WTC11 (cell line): ENCODE data around the gene DHRSX. TPM values are rescaled to one million over a fixed set of nuclear protein-coding genes. Genes with fewer than 3 reads are reported as not detected.

ENCODE experiments used
- ATAC-seq: fragments of 200-7000 bp; cut with Tn5 transposase; 2 replicates; pipeline ENCODE4 v1.10.0; 2021; ENCODE audit warnings: mild to moderate bottlenecking, moderate library complexity
- CTCF ChIA-PET: fragments of 300-600 bp; sonication (Branson Sonifier 250); formaldehyde crosslinking; loops from one replicate; lab custom pipeline; 2021; ENCODE audit warnings: antibody characterized with exemption; lab: Charles Lee
- POLR2A ChIA-PET: fragments of 350-600 bp; sonication (Branson Sonifier 250); formaldehyde crosslinking; loops from one replicate; lab custom pipeline; 2021; ENCODE audit warnings: antibody characterized with exemption; lab: Charles Lee
- DNase-seq: peaks from one replicate; pipeline ENCODE4 v3.0.0; 2021; ENCODE audit warnings: low spot score
- H3K27ac Mint-ChIP-seq: 2 replicates; pipeline ENCODE4 v1.8.0; 2021; ENCODE audit warnings: mixed read lengths
- H3K27me3 Mint-ChIP-seq: 2 replicates; pipeline ENCODE4 v1.8.0; 2021; ENCODE audit warnings: low read depth, mild to moderate bottlenecking, moderate library complexity, mixed read lengths
- H3K36me3 Mint-ChIP-seq: 2 replicates; pipeline ENCODE4 v1.8.0; 2021; ENCODE audit warnings: mixed read lengths
- H3K4me1 Mint-ChIP-seq: 2 replicates; pipeline ENCODE4 v1.8.0; 2022; ENCODE audit warnings: mixed read lengths
- H3K4me3 Mint-ChIP-seq: 2 replicates; pipeline ENCODE4 v1.8.0; 2021; ENCODE audit warnings: mild to moderate bottlenecking, moderate library complexity, mixed read lengths
- H3K9me3 Mint-ChIP-seq: 2 replicates; pipeline ENCODE4 v1.8.0; 2021; ENCODE audit warnings: mixed read lengths
- AR ChIP-seq: fragments of 250-450 bp; sonication (Bioruptor Pico); IDR thresholded peaks from 2 replicates; pipeline ENCODE4 v1.9.0; 2021; ENCODE audit warnings: mild to moderate bottlenecking
- CREM ChIP-seq: sonication (generic); formaldehyde crosslinking; IDR thresholded peaks from 2 replicates; pipeline ENCODE4 v1.8.1; 2022; ENCODE audit warnings: mild to moderate bottlenecking, missing genetic modification reagents, moderate library complexity
- FOXP1 ChIP-seq: sonication (generic); formaldehyde crosslinking; IDR thresholded peaks from 2 replicates; pipeline ENCODE4 v1.8.0; 2022; ENCODE audit warnings: missing genetic modification reagents, mild to moderate bottlenecking, moderate library complexity, borderline replicate concordance
- HMGA2 ChIP-seq: fragments of 250-450 bp; sonication (Bioruptor Pico); IDR thresholded peaks from 2 replicates; pipeline ENCODE4 v1.4.0; 2021; ENCODE audit warnings: mild to moderate bottlenecking, moderate library complexity
- JAZF1 ChIP-seq: fragments of 250-450 bp; sonication (Bioruptor Pico); IDR thresholded peaks from 2 replicates; pipeline ENCODE4 v1.9.0; 2021; ENCODE audit warnings: moderate library complexity, mild to moderate bottlenecking, inconsistent platforms
- NFE2L1 ChIP-seq: sonication (generic); formaldehyde crosslinking; IDR thresholded peaks from 2 replicates; pipeline ENCODE4 v1.8.1; 2023; ENCODE audit warnings: missing genetic modification reagents
- PRRX2 ChIP-seq: fragments of 250-450 bp; sonication (Bioruptor Pico); IDR thresholded peaks from 2 replicates; pipeline ENCODE4 v1.8.0; 2021; ENCODE audit warnings: mild to moderate bottlenecking
- RORB ChIP-seq: fragments of 250-450 bp; sonication (Bioruptor Pico); IDR thresholded peaks from 2 replicates; pipeline ENCODE4 v1.9.0; 2021; ENCODE audit warnings: mild to moderate bottlenecking
- SMAD3 ChIP-seq: sonication (generic); formaldehyde crosslinking; IDR thresholded peaks from 2 replicates; pipeline ENCODE4 v1.8.0; 2022; ENCODE audit warnings: missing genetic modification reagents, mild to moderate bottlenecking, borderline replicate concordance
- SOX15 ChIP-seq: fragments of 250-450 bp; sonication (Bioruptor Pico); IDR thresholded peaks from 2 replicates; pipeline ENCODE4 v1.9.0; 2021; ENCODE audit warnings: mild to moderate bottlenecking
- TCF7 ChIP-seq: sonication (generic); formaldehyde crosslinking; IDR thresholded peaks from 2 replicates; pipeline ENCODE4 v1.8.0; 2022; ENCODE audit warnings: mild to moderate bottlenecking, low read depth, missing genetic modification reagents, moderate library complexity
- TP53 ChIP-seq: sonication (generic); formaldehyde crosslinking; IDR thresholded peaks from 2 replicates; pipeline ENCODE4 v1.8.1; 2023; ENCODE audit warnings: mild to moderate bottlenecking, missing genetic modification reagents
- total RNA-seq: library from RNA; stranded (reverse); gene quantifications from 3 replicates; pipeline ENCODE4 v1.2.3, GENCODE V29; 2021
- TF ChIP-seq, protein P1 (sequence below): sonication (generic); formaldehyde crosslinking; IDR thresholded peaks from 2 replicates; pipeline ENCODE4 v1.8.0; 2022; ENCODE audit warnings: mild to moderate bottlenecking, missing genetic modification reagents
- TF ChIP-seq, protein P2 (sequence below): fragments of 250-450 bp; sonication (Bioruptor Pico); IDR thresholded peaks from 2 replicates; pipeline ENCODE4 v1.9.0; 2021; ENCODE audit warnings: moderate library complexity, mild to moderate bottlenecking, inconsistent platforms, borderline replicate concordance
- TF ChIP-seq, protein P3 (sequence below): sonication (generic); formaldehyde crosslinking; IDR thresholded peaks from 2 replicates; pipeline ENCODE4 v1.8.1; 2023; ENCODE audit warnings: mild to moderate bottlenecking, missing genetic modification reagents
- TF ChIP-seq, protein P4 (sequence below): sonication (generic); formaldehyde crosslinking; IDR thresholded peaks from 2 replicates; pipeline ENCODE4 v1.8.0; 2023; ENCODE audit warnings: missing genetic modification reagents
- TF ChIP-seq, protein P5 (sequence below): sonication (generic); formaldehyde crosslinking; IDR thresholded peaks from 2 replicates; pipeline ENCODE4 v1.8.1; 2022; ENCODE audit warnings: low read depth, mild to moderate bottlenecking, moderate library complexity, missing genetic modification reagents, borderline replicate concordance
- TF ChIP-seq, protein P6 (sequence below): sonication (generic); formaldehyde crosslinking; IDR thresholded peaks from 2 replicates; pipeline ENCODE4 v1.8.1; 2022; ENCODE audit warnings: low read depth, missing genetic modification reagents, borderline replicate concordance

DHRSX gene
- total RNA-seq, 1 experiment from 2014 or later = 28.2 TPM

DNA sequence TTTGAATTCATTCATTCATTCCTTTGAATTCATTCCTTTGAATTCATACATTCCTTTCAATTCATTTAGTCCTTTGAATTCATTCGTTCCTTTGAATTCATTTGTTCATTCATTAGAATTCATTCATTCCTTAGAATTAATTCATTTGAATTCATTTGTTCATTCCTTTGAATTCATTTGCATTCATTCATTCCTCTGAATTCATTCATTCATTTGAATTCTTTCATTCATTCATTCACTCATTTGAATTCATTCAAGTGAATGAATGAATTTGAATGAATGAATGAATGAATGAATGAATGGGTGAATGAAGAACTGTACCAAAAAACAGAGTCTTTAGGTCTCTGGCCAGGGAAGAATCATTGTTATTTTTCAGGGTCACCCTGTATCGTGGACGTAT is 216.6 kb downstream of the DHRSX start:
- H3K4me3 Mint-ChIP-seq = no peak overlapping the region
- H3K27ac Mint-ChIP-seq = no peak overlapping the region
- ChIA-PET POLR2A (no interaction called here), CTCF (no interaction called here)
- DNase-seq (no peak), ATAC-seq (no peak)
- H3K36me3 Mint-ChIP-seq = peaks cover 47% of the 10 kb centered on the region
- peaks cover 45% of the 10 kb centered on the region for H3K9me3 Mint-ChIP-seq
- TF ChIP-seq TCF7 (CRISPR knock-in tag) (no peak), HMGA2 (CRISPR knock-in tag) (no peak), FOXP1 (CRISPR knock-in tag) (no peak), CREM (CRISPR knock-in tag) (no peak), PRRX2 (CRISPR knock-in tag) (no peak), RORB (CRISPR knock-in tag) (no peak), TP53 (no peak), JAZF1 (CRISPR knock-in tag) (no peak), SMAD3 (CRISPR knock-in tag) (no peak), NFE2L1 (CRISPR knock-in tag) (no peak), AR (CRISPR knock-in tag) (no peak), SOX15 (CRISPR knock-in tag) (no peak)
- TF ChIP-seq, protein P1, sequence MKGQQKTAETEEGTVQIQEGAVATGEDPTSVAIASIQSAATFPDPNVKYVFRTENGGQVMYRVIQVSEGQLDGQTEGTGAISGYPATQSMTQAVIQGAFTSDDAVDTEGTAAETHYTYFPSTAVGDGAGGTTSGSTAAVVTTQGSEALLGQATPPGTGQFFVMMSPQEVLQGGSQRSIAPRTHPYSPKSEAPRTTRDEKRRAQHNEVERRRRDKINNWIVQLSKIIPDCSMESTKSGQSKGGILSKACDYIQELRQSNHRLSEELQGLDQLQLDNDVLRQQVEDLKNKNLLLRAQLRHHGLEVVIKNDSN (CRISPR knock-in tag) = no peak
- TF ChIP-seq, protein P2, sequence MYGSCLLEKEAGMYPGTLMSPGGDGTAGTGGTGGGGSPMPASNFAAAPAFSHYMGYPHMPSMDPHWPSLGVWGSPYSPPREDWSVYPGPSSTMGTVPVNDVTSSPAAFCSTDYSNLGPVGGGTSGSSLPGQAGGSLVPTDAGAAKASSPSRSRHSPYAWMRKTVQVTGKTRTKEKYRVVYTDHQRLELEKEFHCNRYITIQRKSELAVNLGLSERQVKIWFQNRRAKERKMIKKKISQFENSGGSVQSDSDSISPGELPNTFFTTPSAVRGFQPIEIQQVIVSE = no peak
- TF ChIP-seq, protein P3, sequence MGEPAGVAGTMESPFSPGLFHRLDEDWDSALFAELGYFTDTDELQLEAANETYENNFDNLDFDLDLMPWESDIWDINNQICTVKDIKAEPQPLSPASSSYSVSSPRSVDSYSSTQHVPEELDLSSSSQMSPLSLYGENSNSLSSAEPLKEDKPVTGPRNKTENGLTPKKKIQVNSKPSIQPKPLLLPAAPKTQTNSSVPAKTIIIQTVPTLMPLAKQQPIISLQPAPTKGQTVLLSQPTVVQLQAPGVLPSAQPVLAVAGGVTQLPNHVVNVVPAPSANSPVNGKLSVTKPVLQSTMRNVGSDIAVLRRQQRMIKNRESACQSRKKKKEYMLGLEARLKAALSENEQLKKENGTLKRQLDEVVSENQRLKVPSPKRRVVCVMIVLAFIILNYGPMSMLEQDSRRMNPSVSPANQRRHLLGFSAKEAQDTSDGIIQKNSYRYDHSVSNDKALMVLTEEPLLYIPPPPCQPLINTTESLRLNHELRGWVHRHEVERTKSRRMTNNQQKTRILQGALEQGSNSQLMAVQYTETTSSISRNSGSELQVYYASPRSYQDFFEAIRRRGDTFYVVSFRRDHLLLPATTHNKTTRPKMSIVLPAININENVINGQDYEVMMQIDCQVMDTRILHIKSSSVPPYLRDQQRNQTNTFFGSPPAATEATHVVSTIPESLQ (CRISPR knock-in tag) = no peak
- TF ChIP-seq, protein P4, sequence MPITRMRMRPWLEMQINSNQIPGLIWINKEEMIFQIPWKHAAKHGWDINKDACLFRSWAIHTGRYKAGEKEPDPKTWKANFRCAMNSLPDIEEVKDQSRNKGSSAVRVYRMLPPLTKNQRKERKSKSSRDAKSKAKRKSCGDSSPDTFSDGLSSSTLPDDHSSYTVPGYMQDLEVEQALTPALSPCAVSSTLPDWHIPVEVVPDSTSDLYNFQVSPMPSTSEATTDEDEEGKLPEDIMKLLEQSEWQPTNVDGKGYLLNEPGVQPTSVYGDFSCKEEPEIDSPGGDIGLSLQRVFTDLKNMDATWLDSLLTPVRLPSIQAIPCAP = no peak
- TF ChIP-seq, protein P5, sequence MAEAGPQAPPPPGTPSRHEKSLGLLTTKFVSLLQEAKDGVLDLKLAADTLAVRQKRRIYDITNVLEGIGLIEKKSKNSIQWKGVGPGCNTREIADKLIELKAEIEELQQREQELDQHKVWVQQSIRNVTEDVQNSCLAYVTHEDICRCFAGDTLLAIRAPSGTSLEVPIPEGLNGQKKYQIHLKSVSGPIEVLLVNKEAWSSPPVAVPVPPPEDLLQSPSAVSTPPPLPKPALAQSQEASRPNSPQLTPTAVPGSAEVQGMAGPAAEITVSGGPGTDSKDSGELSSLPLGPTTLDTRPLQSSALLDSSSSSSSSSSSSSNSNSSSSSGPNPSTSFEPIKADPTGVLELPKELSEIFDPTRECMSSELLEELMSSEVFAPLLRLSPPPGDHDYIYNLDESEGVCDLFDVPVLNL (CRISPR knock-in tag) = no peak
- TF ChIP-seq, protein P6, sequence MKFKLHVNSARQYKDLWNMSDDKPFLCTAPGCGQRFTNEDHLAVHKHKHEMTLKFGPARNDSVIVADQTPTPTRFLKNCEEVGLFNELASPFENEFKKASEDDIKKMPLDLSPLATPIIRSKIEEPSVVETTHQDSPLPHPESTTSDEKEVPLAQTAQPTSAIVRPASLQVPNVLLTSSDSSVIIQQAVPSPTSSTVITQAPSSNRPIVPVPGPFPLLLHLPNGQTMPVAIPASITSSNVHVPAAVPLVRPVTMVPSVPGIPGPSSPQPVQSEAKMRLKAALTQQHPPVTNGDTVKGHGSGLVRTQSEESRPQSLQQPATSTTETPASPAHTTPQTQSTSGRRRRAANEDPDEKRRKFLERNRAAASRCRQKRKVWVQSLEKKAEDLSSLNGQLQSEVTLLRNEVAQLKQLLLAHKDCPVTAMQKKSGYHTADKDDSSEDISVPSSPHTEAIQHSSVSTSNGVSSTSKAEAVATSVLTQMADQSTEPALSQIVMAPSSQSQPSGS (CRISPR knock-in tag) = no peak
- H3K27me3 Mint-ChIP-seq = peaks cover 3% of the 10 kb centered on the region; the same call in 1 of the 2 replicates
- peaks cover 7% of the 10 kb centered on the region for H3K4me1 Mint-ChIP-seq
